ENCODE data around the gene CS. TPM values are rescaled to one million over a fixed set of nuclear protein-coding genes. Genes with fewer than 3 reads are reported as not detected.
"Not testable (repeated sequence)": the region's sequence is repeated elsewhere in the genome, so short reads cannot be mapped to it uniquely, and the experiment has no call there.

Gene CS
- total RNA-seq, 1 donor from 2014 or later = 91.1 TPM

DNA sequence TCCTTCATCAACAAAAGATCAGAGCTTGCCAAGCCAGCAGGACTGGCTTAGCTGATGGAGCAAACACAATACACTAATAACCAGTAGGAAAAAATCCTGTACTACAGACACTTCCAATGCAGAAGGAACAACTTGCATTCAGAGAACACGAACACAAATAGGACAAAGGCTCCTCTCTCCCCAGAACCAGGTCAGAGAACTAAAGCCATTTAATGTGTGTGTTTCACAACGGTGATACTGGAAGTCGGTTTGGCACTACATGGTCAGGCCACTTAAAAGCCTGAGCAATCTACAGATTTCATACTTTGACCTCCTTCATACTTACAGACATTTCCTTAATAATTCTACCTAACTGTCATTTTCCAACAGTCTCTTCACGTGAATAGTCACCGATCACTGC lies 6.3 kb downstream of the CS start:
- H3K27ac Mint-ChIP-seq = no peak overlapping the region
- peak overlapping the region; percentile 20 for H3K9ac ChIP-seq
- H2AFZ ChIP-seq (replicated peaks) = no peak overlapping the region
- no peak overlapping the region for H3K4me2 ChIP-seq
- no peaks in the 10 kb centered on the region for H3K27me3 ChIP-seq
- H3K9me3 ChIP-seq (ENCODE audit: low read depth) = no peaks in the 10 kb centered on the region
- H3K4me3 ChIP-seq = no peak overlapping the region
- peaks cover 29% of the 10 kb centered on the region for H4K20me1 ChIP-seq (ENCODE audit: low read depth)
- no peaks in the 10 kb centered on the region for H3K9me3 Mint-ChIP-seq
- no peak overlapping the region for H3K27ac ChIP-seq
- H3K4me1 ChIP-seq = peaks cover 6% of the 10 kb centered on the region
- H3K36me3 ChIP-seq = peaks cover 5% of the 10 kb centered on the region
- H3K36me3 Mint-ChIP-seq = peaks cover 5% of the 10 kb centered on the region
- DNase-seq (ENCODE audit: low spot score) = no peak
- TF ChIP-seq EZH2 (IDR thresholded peaks at IDR 0.05) (no peak), EZH2phosphoT487 (IDR thresholded peaks at IDR 0.05) (no peak)
- TF ChIP-seq, protein P1, sequence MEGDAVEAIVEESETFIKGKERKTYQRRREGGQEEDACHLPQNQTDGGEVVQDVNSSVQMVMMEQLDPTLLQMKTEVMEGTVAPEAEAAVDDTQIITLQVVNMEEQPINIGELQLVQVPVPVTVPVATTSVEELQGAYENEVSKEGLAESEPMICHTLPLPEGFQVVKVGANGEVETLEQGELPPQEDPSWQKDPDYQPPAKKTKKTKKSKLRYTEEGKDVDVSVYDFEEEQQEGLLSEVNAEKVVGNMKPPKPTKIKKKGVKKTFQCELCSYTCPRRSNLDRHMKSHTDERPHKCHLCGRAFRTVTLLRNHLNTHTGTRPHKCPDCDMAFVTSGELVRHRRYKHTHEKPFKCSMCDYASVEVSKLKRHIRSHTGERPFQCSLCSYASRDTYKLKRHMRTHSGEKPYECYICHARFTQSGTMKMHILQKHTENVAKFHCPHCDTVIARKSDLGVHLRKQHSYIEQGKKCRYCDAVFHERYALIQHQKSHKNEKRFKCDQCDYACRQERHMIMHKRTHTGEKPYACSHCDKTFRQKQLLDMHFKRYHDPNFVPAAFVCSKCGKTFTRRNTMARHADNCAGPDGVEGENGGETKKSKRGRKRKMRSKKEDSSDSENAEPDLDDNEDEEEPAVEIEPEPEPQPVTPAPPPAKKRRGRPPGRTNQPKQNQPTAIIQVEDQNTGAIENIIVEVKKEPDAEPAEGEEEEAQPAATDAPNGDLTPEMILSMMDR (IDR thresholded peaks at IDR 0.05) = no peak
- H3F3A ChIP-seq (ENCODE audit: low read depth) = peaks cover 4% of the 10 kb centered on the region
- peaks cover 4% of the 10 kb centered on the region for H3K27me3 Mint-ChIP-seq (ENCODE audit: insufficient read depth, low read depth)
- H3K4me1 Mint-ChIP-seq = peaks cover 13% of the 10 kb centered on the region
- H3K4me3 Mint-ChIP-seq = no peak overlapping the region
- peaks cover 97% of the 10 kb centered on the region for H3K79me2 ChIP-seq (ENCODE audit: low read depth)

DNA sequence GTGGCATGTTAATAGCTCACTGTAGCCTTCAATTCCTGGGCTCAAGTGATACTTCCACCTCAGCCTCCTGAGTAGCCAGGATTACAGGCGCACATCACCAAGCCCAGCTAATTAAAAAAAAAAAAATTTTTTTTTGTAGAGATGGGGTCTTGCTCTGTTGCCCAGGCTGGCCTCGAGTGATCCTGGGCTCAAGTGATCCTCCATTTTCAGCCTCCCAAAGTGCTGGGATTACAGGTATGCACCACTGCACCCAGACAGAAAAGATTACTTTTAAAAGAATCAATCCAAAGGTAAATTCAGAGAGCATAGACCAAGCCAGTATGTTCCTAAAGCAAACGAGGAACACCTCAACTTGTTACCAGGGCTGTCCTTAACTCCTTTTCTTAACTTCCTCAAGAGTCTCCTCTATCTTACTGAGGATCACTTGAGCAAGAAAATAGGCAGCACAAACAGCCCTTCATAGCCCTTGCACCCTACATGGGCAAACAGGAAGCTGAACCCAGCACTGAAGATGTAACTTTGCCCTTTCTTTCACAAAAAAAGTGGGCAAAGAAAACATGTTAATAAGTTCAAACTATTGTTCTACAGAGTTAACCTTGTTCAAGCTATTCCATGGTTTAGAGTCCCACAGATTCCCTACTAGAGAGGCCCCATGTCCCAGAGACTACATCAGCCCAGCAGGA lies 11.3 kb downstream of the CS start:
- Histone ChIP-seq H3K4me2 (no peak overlapping the region), H3K9me3 (ENCODE audit: low read depth) (no peaks in the 10 kb centered on the region), H3K36me3 (no peaks in the 10 kb centered on the region), H4K20me1 (ENCODE audit: low read depth) (peaks cover 10% of the 10 kb centered on the region), H3K79me2 (ENCODE audit: low read depth) (peaks cover 62% of the 10 kb centered on the region), H3K9ac (no peak overlapping the region), H3F3A (ENCODE audit: low read depth) (peaks cover 4% of the 10 kb centered on the region), H2AFZ (replicated peaks) (no peak overlapping the region), H3K4me1 (no peaks in the 10 kb centered on the region), H3K4me3 (no peak overlapping the region), H3K27ac (no peak overlapping the region), H3K27me3 (no peaks in the 10 kb centered on the region)
- Mint-ChIP-seq H3K4me1 (peaks cover 2% of the 10 kb centered on the region), H3K36me3 (peaks cover 10% of the 10 kb centered on the region), H3K27me3 (ENCODE audit: insufficient read depth, low read depth) (peaks cover 4% of the 10 kb centered on the region), H3K9me3 (no peaks in the 10 kb centered on the region), H3K4me3 (no peak overlapping the region), H3K27ac (no peak overlapping the region)
- no peak for DNase-seq (ENCODE audit: low spot score)
- TF ChIP-seq EZH2phosphoT487 (IDR thresholded peaks at IDR 0.05) = no peak
- TF ChIP-seq, protein P1 (IDR thresholded peaks at IDR 0.05) = no peak
- no peak for TF ChIP-seq EZH2 (IDR thresholded peaks at IDR 0.05)

GRCh38 chr12:56286044-56286830 lies 13.9 kb downstream of the CS start:
- Mint-ChIP-seq H3K4me3 (no peak overlapping the region), H3K4me1 (no peaks in the 10 kb centered on the region), H3K36me3 (peaks cover 22% of the 10 kb centered on the region), H3K9me3 (no peaks in the 10 kb centered on the region), H3K27ac (no peak overlapping the region), H3K27me3 (ENCODE audit: insufficient read depth, low read depth) (peaks cover 4% of the 10 kb centered on the region)
- no peak overlapping the region for H3K27ac ChIP-seq
- H4K20me1 ChIP-seq (ENCODE audit: low read depth) = peaks cover 3% of the 10 kb centered on the region
- H3K27me3 ChIP-seq = no peaks in the 10 kb centered on the region
- H3F3A ChIP-seq (ENCODE audit: low read depth) = peaks cover 4% of the 10 kb centered on the region
- no peak for DNase-seq (ENCODE audit: low spot score)
- no peaks in the 10 kb centered on the region for H3K4me1 ChIP-seq
- peak overlapping the region; percentile 42 for H3K9ac ChIP-seq
- TF ChIP-seq EZH2 (IDR thresholded peaks at IDR 0.05) = no peak
- TF ChIP-seq, protein P1 (IDR thresholded peaks at IDR 0.05) = no peak
- no peak for TF ChIP-seq EZH2phosphoT487 (IDR thresholded peaks at IDR 0.05)
- peaks cover 36% of the 10 kb centered on the region for H3K79me2 ChIP-seq (ENCODE audit: low read depth)
- no peaks in the 10 kb centered on the region for H3K9me3 ChIP-seq (ENCODE audit: low read depth)
- no peak overlapping the region for H2AFZ ChIP-seq (replicated peaks)
- H3K36me3 ChIP-seq = peaks cover 5% of the 10 kb centered on the region
- no peak overlapping the region for H3K4me3 ChIP-seq
- H3K4me2 ChIP-seq = no peak overlapping the region

GRCh38 chr12:56284263-56284662 lies 15.9 kb downstream of the CS start:
- H3K36me3 ChIP-seq; H3K27ac ChIP-seq; H3K4me1 ChIP-seq; H3K9me3 ChIP-seq (ENCODE audit: low read depth); H3K27me3 Mint-ChIP-seq (ENCODE audit: insufficient read depth, low read depth); H3F3A ChIP-seq (ENCODE audit: low read depth); H3K27me3 ChIP-seq; H3K9ac ChIP-seq; H3K27ac Mint-ChIP-seq; DNase-seq (ENCODE audit: low spot score); H3K4me3 Mint-ChIP-seq; H4K20me1 ChIP-seq (ENCODE audit: low read depth); H3K4me1 Mint-ChIP-seq; H3K4me2 ChIP-seq; H3K9me3 Mint-ChIP-seq; H2AFZ ChIP-seq (replicated peaks); H3K4me3 ChIP-seq: not testable (repeated sequence)
- peaks cover 25% of the 10 kb centered on the region for H3K36me3 Mint-ChIP-seq
- H3K79me2 ChIP-seq (ENCODE audit: low read depth) = peaks cover 17% of the 10 kb centered on the region

Measured in neural progenitor cell (in vitro differentiated cells).